ENCODE results near the gene ARHGAP23.
"Not testable (repeated sequence)": the region's sequence is repeated elsewhere in the genome, so short reads cannot be mapped to it uniquely, and the experiment has no call there.

ARHGAP23 gene

GRCh38 chr17:38491346-38492066, 63.2 kb downstream of the ARHGAP23 start:
- not testable (repeated sequence) for DNase-seq (ENCODE audit: low read depth)

- not testable (repeated sequence) for DNase-seq (ENCODE audit: low read depth)
These were observed 64.1 kb downstream of the ARHGAP23 start for GRCh38 chr17:38492067-38493040.

GRCh38 chr17:38494152-38494551, 65.9 kb downstream of the ARHGAP23 start:
- DNase-seq (ENCODE audit: low read depth) = not testable (repeated sequence)

- DNase-seq (ENCODE audit: low read depth) = not testable (repeated sequence)
These were observed 69.4 kb downstream of the ARHGAP23 start for GRCh38 chr17:38497656-38498055.

GRCh38 chr17:38498353-38498752, 70.1 kb downstream of the ARHGAP23 start:
- DNase-seq (ENCODE audit: low read depth) = no peak

GRCh38 chr17:38499230-38499629, 71.0 kb downstream of the ARHGAP23 start:
- DNase-seq (ENCODE audit: low read depth) = not testable (repeated sequence)

- not testable (repeated sequence) for DNase-seq (ENCODE audit: low read depth)
These were observed 73.5 kb downstream of the ARHGAP23 start for GRCh38 chr17:38501718-38502117.

- not testable (repeated sequence) for DNase-seq (ENCODE audit: low read depth)
These were observed 75.1 kb downstream of the ARHGAP23 start for GRCh38 chr17:38503286-38503913.

GRCh38 chr17:38504216-38504615, 76.0 kb downstream of the ARHGAP23 start:
- DNase-seq (ENCODE audit: low read depth) = no peak

- DNase-seq (ENCODE audit: low read depth) = no peak
These were observed 79.2 kb downstream of the ARHGAP23 start for GRCh38 chr17:38507436-38507835.

- no peak for DNase-seq (ENCODE audit: low read depth)
These were observed 79.8 kb downstream of the ARHGAP23 start for GRCh38 chr17:38507921-38508569.

GRCh38 chr17:38508570-38508950, 80.3 kb downstream of the ARHGAP23 start:
- no peak for DNase-seq (ENCODE audit: low read depth)

GRCh38 chr17:38508954-38509771, 80.9 kb downstream of the ARHGAP23 start:
- DNase-seq (ENCODE audit: low read depth) = peak; percentile 27

GRCh38 chr17:38509772-38510420, 81.6 kb downstream of the ARHGAP23 start:
- no peak for DNase-seq (ENCODE audit: low read depth)

- no peak for DNase-seq (ENCODE audit: low read depth)
These were observed 82.3 kb downstream of the ARHGAP23 start for GRCh38 chr17:38510421-38511149.

- DNase-seq (ENCODE audit: low read depth) = no peak
These were observed 83.2 kb downstream of the ARHGAP23 start for GRCh38 chr17:38511150-38512108.

- DNase-seq (ENCODE audit: low read depth) = no peak
These were observed 84.3 kb downstream of the ARHGAP23 start for GRCh38 chr17:38512473-38513058.

- not testable (repeated sequence) for DNase-seq (ENCODE audit: low read depth)
These were observed 98.3 kb downstream of the ARHGAP23 start for GRCh38 chr17:38526526-38526925.
